Calu3 (cell line): Measurements from ENCODE around the gene USP20. TPM values are rescaled to one million over a fixed set of nuclear protein-coding genes. Genes with fewer than 3 reads are reported as not detected.

Experiments used
- BruUV-seq: library from RNA; stranded (reverse); fragments of 400-500 nt; replicated peaks from 2 replicates; lab custom pipeline; 2021; lab: Mats Ljungman, UMichigan
- CTCF ChIA-PET: fragments of 300-600 bp; sonication (Branson Sonifier 250); formaldehyde crosslinking; loops from one replicate; lab custom pipeline; 2022; ENCODE audit warnings: antibody characterized with exemption; lab: Charles Lee
- DNase-seq: peaks from one replicate; pipeline ENCODE4 v3.0.0; 2022
- H3K27ac Mint-ChIP-seq: one replicate; pipeline ENCODE4 v1.8.0; 2022; ENCODE audit warnings: mixed read lengths; ENCODE audit not compliant: unreplicated experiment
- H3K27me3 Mint-ChIP-seq: one replicate; pipeline ENCODE4 v1.8.0; 2022; ENCODE audit warnings: mixed read lengths; ENCODE audit not compliant: unreplicated experiment
- H3K36me3 Mint-ChIP-seq: one replicate; pipeline ENCODE4 v1.8.0; 2022; ENCODE audit warnings: mild to moderate bottlenecking, moderate library complexity, mixed read lengths; ENCODE audit not compliant: insufficient read depth, unreplicated experiment
- H3K4me1 Mint-ChIP-seq: one replicate; pipeline ENCODE4 v1.8.0; 2022; ENCODE audit warnings: mild to moderate bottlenecking, low read depth, mixed read lengths; ENCODE audit not compliant: unreplicated experiment
- H3K4me3 Mint-ChIP-seq: one replicate; pipeline ENCODE4 v1.8.0; 2022; ENCODE audit warnings: mild to moderate bottlenecking, low read depth, moderate library complexity, mixed read lengths; ENCODE audit not compliant: unreplicated experiment
- H3K9me3 Mint-ChIP-seq: one replicate; pipeline ENCODE4 v1.8.0; 2022; ENCODE audit warnings: low read depth, mixed read lengths; ENCODE audit not compliant: unreplicated experiment
- intact Hi-C: fragments of 100-400 bp; cut with micrococcal nuclease; formaldehyde crosslinking; loops from one replicate; pipeline ENCODE4 v1.10.0; 2022; ENCODE audit not compliant: unreplicated experiment
- total RNA-seq: library from RNA; stranded (reverse); gene quantifications from 2 replicates; pipeline ENCODE4 v1.2.3, GENCODE V29; 2022
- TF ChIP-seq, protein P1 (sequence below): fragments of 200-600 bp; IDR thresholded peaks from one replicate; pipeline ENCODE4 v1.8.0; 2022; ENCODE audit warnings: antibody characterized with exemption; ENCODE audit not compliant: unreplicated experiment

USP20 gene
- total RNA-seq, 1 experiment from 2014 or later: 14.9 TPM

DNA sequence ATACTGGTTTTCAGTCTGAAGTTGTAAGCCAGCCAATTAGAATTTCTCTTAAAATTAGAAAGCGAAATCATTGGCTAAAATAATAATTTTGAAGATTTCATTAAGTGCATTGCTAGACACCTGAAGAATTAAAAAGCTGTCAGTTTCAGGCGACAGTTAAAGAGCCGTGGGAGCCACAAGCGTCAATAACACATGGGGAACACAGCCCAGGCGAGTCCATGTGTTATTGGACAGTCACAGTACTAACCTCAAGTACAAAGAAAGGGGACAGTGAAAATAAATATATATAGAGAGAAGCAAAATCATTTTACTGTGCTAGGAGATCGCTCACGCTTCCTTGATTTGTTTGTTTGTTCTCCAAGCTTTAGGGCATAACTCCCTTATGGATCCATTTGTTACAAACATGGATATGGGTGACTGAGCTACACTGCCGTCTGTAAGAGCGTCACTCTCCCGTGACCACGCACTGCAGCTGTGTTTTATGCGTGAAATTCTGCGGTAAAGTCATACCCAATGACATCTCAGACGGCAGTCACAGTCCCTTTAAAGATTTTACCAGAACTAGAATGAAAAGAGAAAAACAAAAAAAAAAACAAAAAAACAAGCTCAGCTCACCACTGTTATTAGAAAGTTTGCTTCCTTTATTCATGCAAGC lies 83.2 kb downstream of the USP20 start:
- Mint-ChIP-seq H3K9me3 (no peaks in the 10 kb centered on the region), H3K27me3 (no peaks in the 10 kb centered on the region), H3K4me3 (no peak overlapping the region), H3K36me3 (no peaks in the 10 kb centered on the region), H3K4me1 (no peaks in the 10 kb centered on the region), H3K27ac (no peak overlapping the region)
- TF ChIP-seq, protein P1, sequence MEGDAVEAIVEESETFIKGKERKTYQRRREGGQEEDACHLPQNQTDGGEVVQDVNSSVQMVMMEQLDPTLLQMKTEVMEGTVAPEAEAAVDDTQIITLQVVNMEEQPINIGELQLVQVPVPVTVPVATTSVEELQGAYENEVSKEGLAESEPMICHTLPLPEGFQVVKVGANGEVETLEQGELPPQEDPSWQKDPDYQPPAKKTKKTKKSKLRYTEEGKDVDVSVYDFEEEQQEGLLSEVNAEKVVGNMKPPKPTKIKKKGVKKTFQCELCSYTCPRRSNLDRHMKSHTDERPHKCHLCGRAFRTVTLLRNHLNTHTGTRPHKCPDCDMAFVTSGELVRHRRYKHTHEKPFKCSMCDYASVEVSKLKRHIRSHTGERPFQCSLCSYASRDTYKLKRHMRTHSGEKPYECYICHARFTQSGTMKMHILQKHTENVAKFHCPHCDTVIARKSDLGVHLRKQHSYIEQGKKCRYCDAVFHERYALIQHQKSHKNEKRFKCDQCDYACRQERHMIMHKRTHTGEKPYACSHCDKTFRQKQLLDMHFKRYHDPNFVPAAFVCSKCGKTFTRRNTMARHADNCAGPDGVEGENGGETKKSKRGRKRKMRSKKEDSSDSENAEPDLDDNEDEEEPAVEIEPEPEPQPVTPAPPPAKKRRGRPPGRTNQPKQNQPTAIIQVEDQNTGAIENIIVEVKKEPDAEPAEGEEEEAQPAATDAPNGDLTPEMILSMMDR: no peak
- intact Hi-C loops: no loop called here
- no TSS peak for BruUV-seq
- DNase-seq: no peak
- CTCF ChIA-PET: interaction anchor here (0.6 kb wide), 1 partner anchor 15 kb away, joined by 4 read pairs; no protein-coding TSS in a partner anchor

DNA sequence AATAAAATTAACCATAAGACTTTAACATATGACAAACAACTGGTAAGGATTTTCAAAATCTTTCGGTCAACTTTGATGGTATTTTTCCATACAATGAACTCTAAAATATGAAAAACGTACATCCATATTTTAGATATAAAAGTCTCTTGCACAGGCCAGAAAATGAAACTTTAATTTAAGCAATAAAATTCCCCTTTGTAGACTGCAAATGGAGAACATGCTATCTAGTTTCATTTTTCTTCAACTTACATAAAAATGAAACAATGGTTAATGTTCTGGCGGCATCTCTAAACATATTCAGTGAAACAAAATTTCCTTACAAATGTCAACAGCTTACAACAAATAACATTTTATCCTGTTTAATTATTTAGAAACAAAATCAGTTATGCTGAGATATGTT lies 84.0 kb downstream of the USP20 start:
- intact Hi-C loops: no loop called here
- BruUV-seq: no TSS peak
- TF ChIP-seq, protein P1: no peak
- Mint-ChIP-seq H3K4me1 (no peaks in the 10 kb centered on the region), H3K4me3 (no peak overlapping the region), H3K27ac (no peak overlapping the region), H3K36me3 (no peaks in the 10 kb centered on the region), H3K9me3 (no peaks in the 10 kb centered on the region), H3K27me3 (no peaks in the 10 kb centered on the region)
- DNase-seq: no peak
- CTCF ChIA-PET: no interaction called here

DNA sequence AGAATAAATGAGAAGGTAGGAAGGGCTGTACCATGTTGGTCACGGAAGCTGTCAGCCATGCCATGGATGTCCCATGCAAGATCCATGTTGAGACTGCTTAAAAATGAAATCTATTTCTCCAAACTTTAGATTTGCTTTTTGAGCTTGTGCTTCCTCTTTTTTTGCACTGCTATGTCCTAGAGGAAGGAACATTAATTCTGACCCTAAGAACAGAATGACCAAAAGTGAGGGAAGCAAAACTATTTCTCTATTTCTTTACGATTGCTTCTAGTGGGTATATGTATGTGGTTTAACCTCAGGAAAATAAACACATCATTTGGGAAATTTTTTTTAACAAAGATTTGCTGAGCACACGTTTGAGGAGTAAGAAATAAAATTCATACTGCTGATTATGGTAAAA lies 84.6 kb downstream of the USP20 start:
- H3K9me3 Mint-ChIP-seq: no peaks in the 10 kb centered on the region
- BruUV-seq: no TSS peak
- intact Hi-C loops: no loop called here
- DNase-seq: no peak
- TF ChIP-seq, protein P1: no peak
- no peak overlapping the region for H3K4me3 Mint-ChIP-seq
- H3K36me3 Mint-ChIP-seq: no peaks in the 10 kb centered on the region
- H3K27me3 Mint-ChIP-seq: no peaks in the 10 kb centered on the region
- H3K27ac Mint-ChIP-seq: no peak overlapping the region
- CTCF ChIA-PET: no interaction called here
- H3K4me1 Mint-ChIP-seq: no peaks in the 10 kb centered on the region

DNA sequence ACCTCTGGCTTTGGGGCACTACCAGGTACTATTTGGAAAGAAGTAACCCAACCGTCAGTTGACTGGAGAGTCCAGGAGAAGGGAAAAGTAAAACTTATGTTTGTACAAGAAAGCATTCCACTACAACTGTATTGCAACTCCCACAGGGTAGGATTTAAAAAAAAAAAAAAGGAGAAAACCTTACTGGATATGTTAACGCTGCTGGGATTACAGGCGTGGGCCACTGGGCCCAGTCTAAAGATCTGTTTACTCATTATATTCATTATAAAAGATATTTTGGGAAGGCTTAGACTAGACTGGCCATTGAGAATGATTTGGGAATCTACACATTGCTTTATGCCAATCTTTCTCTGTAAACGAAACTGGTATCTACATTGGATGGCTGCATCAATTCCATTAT lies 86.6 kb downstream of the USP20 start:
- DNase-seq: no peak
- intact Hi-C loops: no loop called here
- no TSS peak for BruUV-seq
- TF ChIP-seq, protein P1: no peak
- H3K27ac Mint-ChIP-seq: no peak overlapping the region
- CTCF ChIA-PET: no interaction called here
- no peaks in the 10 kb centered on the region for H3K4me1 Mint-ChIP-seq
- H3K4me3 Mint-ChIP-seq: no peak overlapping the region
- no peaks in the 10 kb centered on the region for H3K9me3 Mint-ChIP-seq
- no peaks in the 10 kb centered on the region for H3K27me3 Mint-ChIP-seq
- H3K36me3 Mint-ChIP-seq: no peaks in the 10 kb centered on the region
